GM12874 (cell line): ENCODE data around the gene CLMP.

Source experiments
- CTCF ChIP-seq: IDR thresholded peaks from 2 replicates; pipeline ENCODE4 v1.5.1; 2011; ENCODE audit warnings: low read depth, mild to moderate bottlenecking, control low read depth, low read length, moderate library complexity; ENCODE audit not compliant: insufficient read depth

Gene CLMP

GRCh38 chr11:123195188-123196059 lies at the start of gene CLMP:
TSS of gene CLMP (minus strand) at chr11:123195248. CDS start at chr11:123194940, 308 bp downstream.
- no peak for TF ChIP-seq CTCF

GRCh38 chr11:123241874-123242543 lies 47.0 kb upstream of the CLMP start:
- no peak for TF ChIP-seq CTCF

- no peak for TF ChIP-seq CTCF
Observed at GRCh38 chr11:123241294-123241693, 46.2 kb upstream of the CLMP start.

- no peak for TF ChIP-seq CTCF
Observed at GRCh38 chr11:123239191-123240150, 44.4 kb upstream of the CLMP start.

GRCh38 chr11:123238297-123238696 lies 43.2 kb upstream of the CLMP start:
- no peak for TF ChIP-seq CTCF

- no peak for TF ChIP-seq CTCF
Observed at GRCh38 chr11:123236879-123237278, 41.8 kb upstream of the CLMP start.

- TF ChIP-seq CTCF, result no peak
Observed at GRCh38 chr11:123235656-123236261, 40.7 kb upstream of the CLMP start.
